GM12801 (cell line): ENCODE data around the gene ZC3H8.

Experiments used
- CTCF ChIP-seq: IDR thresholded peaks from one replicate; pipeline ENCODE4 v1.5.1; 2011; ENCODE audit warnings: control low read depth; ENCODE audit not compliant: insufficient read length; ENCODE audit errors: extremely low read depth

ZC3H8 gene

GRCh38 chr2:112189001-112189556 lies 65.8 kb downstream of the ZC3H8 start:
- no peak for TF ChIP-seq CTCF

- TF ChIP-seq CTCF, result no peak
Observed at GRCh38 chr2:112187805-112188596, 66.8 kb downstream of the ZC3H8 start.

GRCh38 chr2:112187046-112187715 lies 67.7 kb downstream of the ZC3H8 start:
- TF ChIP-seq CTCF, result no peak

- TF ChIP-seq CTCF, result no peak
Observed at GRCh38 chr2:112185131-112185530, 69.7 kb downstream of the ZC3H8 start.

GRCh38 chr2:112184121-112184520 lies 70.7 kb downstream of the ZC3H8 start:
- no peak for TF ChIP-seq CTCF

GRCh38 chr2:112183327-112184025 lies 71.4 kb downstream of the ZC3H8 start:
- TF ChIP-seq CTCF, result no peak

- no peak for TF ChIP-seq CTCF
Observed at GRCh38 chr2:112182581-112183034, 72.2 kb downstream of the ZC3H8 start.
